HS-5 (cell line): ENCODE results near the gene FAM219A.
A peak's percentile ranks its signal among the peaks of the same experiment; 100 is the strongest.
"Not testable (repeated sequence)": the region's sequence is repeated elsewhere in the genome, so short reads cannot be mapped to it uniquely, and the experiment has no call there.

ENCODE experiments used
- DNase-seq: peaks from one replicate; pipeline ENCODE4 v3.0.0-alpha.2; 2012; ENCODE audit warnings: low read depth

FAM219A gene

DNA sequence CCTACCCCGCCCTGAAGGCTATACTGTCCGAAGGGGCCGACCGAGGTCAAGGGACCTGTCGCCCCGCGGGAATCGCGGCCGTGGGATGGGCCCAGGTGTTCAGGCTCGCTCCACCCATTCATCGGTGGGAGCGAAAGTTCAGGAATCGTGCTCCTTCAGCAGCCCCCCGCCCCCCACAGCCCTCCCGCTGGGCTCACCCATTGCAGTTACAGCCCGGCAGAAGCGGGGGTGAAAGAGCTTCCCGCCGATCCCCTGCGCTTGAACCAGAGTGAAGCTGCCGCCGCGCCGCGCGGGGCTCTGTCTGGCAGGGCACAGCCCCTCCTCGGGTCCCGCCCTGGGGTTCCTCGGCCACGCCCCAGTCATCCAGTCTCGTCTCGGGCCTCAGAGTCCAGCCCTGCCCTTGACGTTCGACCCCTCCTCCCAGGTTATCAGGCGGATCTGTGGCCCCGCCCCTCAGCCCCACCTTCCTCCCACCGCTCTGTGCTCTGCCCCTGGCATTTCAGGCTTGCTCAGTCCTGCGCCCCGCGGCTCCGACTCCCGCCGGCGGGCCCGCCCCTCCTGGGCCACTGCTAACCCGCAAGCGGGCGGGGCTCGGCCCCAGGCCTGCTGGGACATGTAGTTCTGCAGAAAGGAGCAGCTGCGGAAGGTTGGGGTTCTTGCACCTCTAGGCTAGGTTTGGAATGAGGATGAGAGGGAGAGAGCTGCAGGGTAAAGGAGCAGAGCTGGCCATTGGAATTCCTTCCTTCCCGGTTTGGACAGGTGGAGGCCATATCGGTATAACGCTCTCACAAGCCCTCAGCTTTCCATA, 81.6 kb downstream of the FAM219A start, which contains the start of gene MYORG:
Gene MYORG, minus strand, starts transcription at position 303 of the 808 bp plus-strand sequence. CDS start 3,955 bp downstream, outside the sequence.
- DNase-seq = peak; percentile 86

GRCh38 chr9:34375901-34376595, 82.3 kb downstream of the FAM219A start:
- no peak for DNase-seq

GRCh38 chr9:34374905-34375552, 83.3 kb downstream of the FAM219A start:
- DNase-seq = no peak

DNA sequence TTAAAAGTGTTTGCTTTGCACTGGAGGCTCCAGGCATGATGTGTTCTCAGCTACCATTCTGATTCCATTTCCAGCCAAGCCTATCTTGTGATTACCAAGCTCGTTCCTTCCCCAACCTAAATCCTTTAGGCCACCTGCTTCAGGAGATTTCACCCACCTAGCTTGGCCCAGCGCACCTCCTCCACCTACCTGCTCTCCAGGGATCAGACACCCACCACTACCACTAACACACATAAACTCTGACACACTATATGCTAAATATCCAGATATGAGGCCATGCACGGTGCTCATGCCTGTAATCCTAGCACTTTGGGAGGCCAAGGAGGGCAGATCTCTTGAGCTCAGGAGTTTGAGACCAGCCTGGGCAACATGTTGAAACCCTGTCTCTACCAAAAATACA, 84.0 kb downstream of the FAM219A start:
- DNase-seq = no peak

DNA sequence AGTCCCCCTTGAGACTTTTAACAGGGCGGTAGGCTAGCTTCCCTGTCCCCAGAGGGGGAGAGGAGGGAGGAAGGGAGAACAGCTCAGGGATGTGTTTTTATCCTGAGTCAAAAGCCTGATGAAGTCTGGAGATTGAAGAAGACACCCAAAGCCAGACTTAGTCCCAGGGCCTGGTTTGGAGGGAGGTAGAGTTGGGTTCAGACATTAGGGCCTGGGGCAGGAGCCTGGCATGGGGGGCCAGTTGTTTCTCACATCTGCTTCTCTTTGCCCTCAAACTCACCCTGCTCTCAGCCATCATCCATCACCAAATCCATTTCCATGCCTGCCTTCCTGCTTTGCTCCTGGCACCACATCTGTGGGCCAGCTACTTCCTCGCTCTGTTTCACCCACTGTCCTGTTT, 84.6 kb downstream of the FAM219A start:
- DNase-seq = no peak

- no peak for DNase-seq
These were observed 85.8 kb downstream of the FAM219A start for GRCh38 chr9:34372467-34373011.

GRCh38 chr9:34371886-34372466, 86.4 kb downstream of the FAM219A start:
- no peak for DNase-seq

DNA sequence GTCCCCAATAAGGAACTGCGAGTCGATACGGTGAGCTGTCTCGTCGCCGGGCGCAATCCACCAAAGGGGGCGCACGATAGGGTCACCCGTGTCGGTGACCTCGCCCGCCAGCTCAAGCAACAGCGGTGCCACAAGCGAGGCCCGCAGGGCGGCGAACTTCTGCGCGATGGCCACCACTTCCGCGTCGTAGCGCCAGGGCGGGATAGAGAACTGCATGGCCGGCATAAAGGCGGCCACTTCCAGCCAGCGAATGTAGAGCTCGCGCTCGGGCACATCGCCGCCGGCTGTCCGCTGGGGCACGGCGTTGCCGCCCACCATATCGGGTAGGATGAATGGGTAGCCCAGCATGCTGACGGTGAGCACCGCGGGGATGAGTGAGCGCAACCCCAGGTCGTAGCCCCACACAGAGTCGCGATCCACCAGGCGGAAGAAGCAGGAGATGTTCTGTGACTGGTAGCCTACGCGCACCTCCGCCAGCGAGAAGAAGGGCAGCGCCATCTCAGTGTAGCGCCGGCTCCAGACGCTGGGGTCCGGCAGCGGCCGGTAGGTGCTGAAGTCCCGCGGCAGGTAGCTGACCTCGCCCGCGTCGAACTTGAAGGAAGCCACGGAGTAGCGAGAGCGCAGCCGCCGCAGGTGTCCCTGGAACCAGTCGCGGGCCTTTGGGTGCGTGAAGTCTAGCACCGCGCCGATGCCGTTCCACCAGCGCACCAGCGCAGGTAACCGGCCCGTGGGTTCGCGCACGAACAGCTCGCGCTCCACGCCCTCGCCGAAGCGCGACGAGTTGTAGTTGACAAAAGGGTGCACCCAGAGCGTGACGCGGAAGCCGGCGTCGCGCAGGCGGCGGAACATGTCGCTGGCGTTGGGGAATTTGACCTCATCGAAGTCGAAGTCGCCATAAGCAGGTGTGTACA, 87.1 kb downstream of the FAM219A start:
- DNase-seq = no peak

- no peak for DNase-seq
These were observed 87.9 kb downstream of the FAM219A start for GRCh38 chr9:34370335-34370969.

- no peak for DNase-seq
These were observed 88.7 kb downstream of the FAM219A start for GRCh38 chr9:34369636-34370035.

DNA sequence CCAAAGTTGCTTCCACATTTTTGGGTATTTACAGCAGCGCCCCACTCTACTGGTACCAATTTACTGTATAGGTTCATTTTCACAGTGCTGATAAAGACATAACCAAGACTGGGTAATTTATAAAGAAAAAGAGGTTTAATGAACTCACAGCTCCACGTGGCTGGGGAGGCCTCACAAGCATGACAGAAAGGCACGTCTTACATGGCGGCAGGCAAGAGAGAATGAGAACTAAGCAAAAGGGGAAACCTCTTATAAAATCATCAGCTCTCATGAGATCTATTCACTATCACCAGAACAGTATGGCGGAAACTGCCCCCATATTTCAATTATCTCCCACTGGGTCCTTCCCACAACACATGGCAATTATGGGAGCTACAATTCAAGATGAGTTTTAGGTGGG, 89.6 kb downstream of the FAM219A start:
- DNase-seq = not testable (repeated sequence)

GRCh38 chr9:34367751-34368410, 90.5 kb downstream of the FAM219A start:
- not testable (repeated sequence) for DNase-seq

- no peak for DNase-seq
These were observed 92.0 kb downstream of the FAM219A start for GRCh38 chr9:34366365-34366764.

DNA sequence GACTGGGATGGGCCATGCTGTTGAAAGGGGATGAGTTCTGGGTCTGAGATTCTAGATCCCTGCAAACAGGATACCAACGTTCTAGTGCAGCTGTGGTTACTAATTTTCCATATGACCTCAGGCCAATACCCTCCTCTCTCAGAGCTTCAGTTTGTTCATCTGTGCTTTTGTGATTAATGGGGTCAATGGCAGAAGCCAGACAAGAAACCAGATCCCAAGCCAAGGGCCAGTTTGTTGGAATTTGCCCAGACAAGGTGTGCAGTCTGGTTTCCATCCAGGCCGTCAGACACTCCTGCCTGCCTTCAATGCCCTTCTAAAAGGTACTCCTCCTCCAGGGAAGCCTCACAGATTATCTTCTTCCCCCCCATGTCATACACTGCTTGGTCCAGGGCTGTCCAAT, 93.1 kb downstream of the FAM219A start:
- DNase-seq = no peak

GRCh38 chr9:34363619-34364351, 94.6 kb downstream of the FAM219A start:
- DNase-seq = no peak

- no peak for DNase-seq
These were observed 95.7 kb downstream of the FAM219A start for GRCh38 chr9:34362614-34363214.

- not testable (repeated sequence) for DNase-seq
These were observed 105.4 kb downstream of the FAM219A start for GRCh38 chr9:34352957-34353356.

- not testable (repeated sequence) for DNase-seq
These were observed 106.2 kb downstream of the FAM219A start for GRCh38 chr9:34352122-34352652.

DNA sequence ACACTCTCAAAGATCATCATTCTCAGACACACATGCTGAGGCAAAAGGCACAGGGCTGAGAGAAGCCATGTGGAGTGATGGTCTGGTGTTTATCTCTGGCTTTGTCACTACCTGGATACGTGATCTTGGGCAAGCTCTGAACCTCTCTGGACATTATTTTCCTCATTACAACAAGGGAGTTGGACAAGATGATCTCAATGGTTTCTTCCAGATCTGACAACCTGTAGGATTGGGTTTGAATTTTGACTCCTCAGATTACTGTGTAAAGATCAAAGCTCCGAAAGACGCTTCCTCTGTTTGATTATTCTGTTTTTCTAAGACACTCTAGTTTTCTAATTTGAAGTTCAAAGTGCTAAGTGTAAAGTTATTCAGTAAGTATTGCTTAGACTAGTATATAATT, 109.0 kb downstream of the FAM219A start:
- DNase-seq = no peak
